Stimulated activated CD4-positive, alpha-beta T cell treated with anti-CD3 and anti-CD28 coated beads, Interleukin-1b, Interleukin-23, amount 100 ng/mL, for 1 hour (primary cell): ENCODE results near the gene KLHL42.
A peak's percentile ranks its signal among the peaks of the same experiment; 100 is the strongest.
"Not testable (repeated sequence)": the region's sequence is repeated elsewhere in the genome, so short reads cannot be mapped to it uniquely, and the experiment has no call there.

Experiments used
- DNase-seq, 2 donors: peaks; one replicate each; pipeline ENCODE4 v3.0.0-alpha.2; 2020; ENCODE audit warnings: low read depth in 2 of 2

KLHL42 gene, protein sequence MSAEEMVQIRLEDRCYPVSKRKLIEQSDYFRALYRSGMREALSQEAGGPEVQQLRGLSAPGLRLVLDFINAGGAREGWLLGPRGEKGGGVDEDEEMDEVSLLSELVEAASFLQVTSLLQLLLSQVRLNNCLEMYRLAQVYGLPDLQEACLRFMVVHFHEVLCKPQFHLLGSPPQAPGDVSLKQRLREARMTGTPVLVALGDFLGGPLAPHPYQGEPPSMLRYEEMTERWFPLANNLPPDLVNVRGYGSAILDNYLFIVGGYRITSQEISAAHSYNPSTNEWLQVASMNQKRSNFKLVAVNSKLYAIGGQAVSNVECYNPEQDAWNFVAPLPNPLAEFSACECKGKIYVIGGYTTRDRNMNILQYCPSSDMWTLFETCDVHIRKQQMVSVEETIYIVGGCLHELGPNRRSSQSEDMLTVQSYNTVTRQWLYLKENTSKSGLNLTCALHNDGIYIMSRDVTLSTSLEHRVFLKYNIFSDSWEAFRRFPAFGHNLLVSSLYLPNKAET

DNA sequence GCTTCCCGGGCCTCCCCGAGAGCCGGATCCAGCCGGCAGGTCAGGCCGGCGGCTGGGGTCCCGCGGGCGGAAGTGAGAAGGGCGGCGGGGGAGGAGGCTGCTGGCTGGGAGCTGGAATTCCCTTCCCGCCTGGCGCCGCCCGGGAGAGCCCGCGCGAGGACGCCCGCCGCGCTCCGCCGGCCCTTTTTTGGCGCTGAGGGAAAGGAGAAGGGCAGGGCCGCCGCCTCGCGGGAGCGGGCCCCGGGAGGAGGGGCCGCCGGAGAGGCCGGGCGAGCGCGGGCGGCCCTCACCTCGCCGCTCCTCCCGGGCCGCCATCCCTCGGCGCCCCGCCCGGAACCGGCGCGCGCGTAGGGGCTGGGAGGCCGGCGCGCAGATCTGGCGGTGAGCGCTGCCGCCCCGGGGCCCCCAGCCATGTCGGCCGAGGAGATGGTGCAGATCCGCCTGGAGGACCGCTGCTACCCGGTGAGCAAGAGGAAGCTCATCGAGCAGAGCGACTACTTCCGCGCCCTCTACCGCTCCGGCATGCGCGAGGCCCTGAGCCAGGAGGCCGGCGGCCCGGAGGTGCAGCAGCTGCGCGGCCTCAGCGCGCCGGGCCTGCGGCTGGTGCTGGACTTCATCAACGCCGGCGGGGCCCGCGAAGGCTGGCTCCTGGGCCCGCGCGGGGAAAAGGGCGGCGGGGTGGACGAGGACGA lies at the start of gene KLHL42, which contains the start of gene MANSC4:
TSS of gene KLHL42 (plus strand) at position 314 of the 692 bp plus-strand sequence. CDS start at position 412, 98 bp downstream.
TSS of gene MANSC4 (minus strand) at position 317 of the 692 bp plus-strand sequence. CDS start 8,960 bp downstream, outside the sequence.
- DNase-seq = peak; percentile 13 to 30

DNA sequence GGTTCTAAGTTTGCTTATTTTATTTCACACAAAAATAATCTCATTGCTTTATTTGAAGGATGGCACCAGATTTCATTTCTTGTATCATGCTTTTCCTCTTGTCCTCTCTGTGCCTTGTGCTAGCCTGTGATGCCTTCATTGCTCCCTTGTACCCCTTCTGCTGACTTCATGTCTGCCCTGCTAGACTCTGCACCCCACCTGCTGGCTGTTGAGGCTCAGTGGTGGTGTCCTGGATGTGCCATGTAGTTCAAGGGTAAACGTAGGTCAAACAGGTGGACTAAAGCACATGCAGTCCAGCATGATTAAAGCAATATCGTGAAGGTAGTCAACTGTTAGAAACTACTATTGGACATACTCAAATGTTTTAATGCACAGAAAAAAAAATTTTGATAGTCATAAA lies 47.8 kb upstream of the KLHL42 start:
- no peak for DNase-seq

DNA sequence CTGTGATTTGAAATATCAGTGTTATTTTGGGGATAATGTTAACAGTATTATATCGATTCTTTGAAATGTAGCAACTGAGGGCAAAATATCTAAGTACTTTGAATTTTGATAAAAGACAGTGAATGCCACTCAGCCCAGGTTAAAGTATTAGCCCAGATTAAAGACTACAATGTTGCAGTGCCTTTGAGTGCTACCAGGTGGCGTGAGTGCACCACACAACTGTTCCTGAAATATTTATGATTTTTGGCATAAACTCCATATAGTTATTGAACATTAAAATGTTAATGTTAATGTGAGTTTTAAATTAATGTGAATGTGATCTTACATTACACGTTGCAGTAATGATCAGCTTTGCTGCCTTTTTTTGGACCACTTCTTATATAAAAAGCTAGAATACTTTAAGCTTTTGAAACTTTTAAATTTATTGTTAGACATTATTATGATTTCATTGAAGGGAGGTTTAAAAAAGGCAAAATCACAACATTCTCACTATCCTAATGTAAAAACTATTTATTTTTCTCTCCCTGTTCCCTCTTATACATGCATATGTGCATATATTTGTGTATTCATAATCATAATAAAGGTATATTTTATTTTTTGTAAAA lies 46.9 kb upstream of the KLHL42 start:
- DNase-seq = no peak

DNA sequence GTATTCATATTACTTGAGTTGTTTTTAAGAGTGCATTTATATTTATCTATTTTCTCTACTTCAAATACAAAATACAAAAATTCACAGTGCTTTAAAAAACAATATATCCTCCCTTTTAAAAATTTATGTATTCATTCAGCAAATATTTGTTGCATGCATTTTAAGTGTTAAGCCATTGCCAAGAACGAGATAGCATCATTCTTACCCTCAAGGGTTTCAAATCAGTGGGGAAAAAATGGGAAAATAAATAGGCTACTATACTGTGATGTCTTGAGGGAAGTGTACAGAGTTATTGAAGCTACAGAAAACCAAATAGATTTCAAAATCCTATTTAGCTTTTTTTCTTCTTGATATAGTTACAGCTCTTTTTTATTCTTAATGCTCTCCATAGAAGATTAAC lies 46.2 kb upstream of the KLHL42 start:
- no peak for DNase-seq

DNA sequence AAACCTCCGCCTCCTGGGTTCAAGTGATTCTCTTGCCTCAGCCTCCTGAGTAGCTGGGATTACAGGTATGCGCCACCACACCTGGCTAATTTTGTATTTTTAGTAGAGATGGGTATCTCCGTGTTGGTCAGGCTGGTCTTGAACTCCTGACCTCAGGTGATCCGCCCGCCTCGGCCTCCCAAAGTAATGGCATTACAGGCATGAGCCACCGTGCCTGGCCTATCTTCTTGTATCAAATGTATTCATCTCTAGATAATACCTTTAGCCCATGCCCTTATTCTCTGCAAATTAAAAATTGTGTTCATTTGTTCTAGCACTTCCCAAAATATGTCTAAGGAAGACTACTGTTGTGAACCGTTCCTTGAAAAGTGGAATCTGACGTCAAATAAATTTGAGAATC lies 45.7 kb upstream of the KLHL42 start:
- not testable (repeated sequence) for DNase-seq

DNA sequence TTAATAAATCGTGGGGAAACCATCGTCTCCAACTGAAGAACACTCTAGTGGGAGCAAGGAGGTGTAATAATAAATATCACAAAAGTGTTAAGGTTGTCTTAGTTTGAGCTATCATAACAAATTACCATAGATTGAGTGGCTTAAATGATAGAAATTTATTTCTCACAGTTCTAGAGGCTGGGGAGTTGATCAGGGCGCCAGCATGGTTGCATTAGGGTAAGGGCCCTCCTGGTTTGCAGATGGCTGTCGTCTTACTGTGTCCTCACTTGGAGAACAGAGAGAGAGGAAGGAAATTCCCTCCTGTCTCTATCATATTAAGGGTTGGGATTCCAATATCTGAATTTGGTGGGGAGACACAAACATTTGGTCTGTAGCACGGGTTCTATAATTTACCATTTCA lies 36.4 kb upstream of the KLHL42 start:
- DNase-seq = no peak

DNA sequence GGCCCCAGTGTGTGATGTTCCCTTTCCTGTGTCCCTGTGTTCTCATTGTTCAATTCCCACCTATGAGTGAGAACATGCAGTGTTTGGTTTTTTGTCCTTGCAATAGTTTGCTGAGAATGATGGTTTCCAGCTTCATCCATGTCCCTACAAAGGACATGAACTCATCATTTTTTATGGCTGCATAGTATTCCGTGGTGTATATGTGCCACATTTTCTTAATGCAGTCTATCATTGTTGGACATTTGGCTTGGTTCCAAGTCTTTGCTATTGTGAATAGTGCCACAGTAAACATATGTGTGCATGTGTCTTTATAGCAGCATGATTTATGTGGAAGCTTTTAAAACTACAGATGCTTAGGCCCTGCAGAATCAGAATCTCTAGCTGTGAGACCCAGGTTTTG lies 34.3 kb upstream of the KLHL42 start:
- not testable (repeated sequence) for DNase-seq

DNA sequence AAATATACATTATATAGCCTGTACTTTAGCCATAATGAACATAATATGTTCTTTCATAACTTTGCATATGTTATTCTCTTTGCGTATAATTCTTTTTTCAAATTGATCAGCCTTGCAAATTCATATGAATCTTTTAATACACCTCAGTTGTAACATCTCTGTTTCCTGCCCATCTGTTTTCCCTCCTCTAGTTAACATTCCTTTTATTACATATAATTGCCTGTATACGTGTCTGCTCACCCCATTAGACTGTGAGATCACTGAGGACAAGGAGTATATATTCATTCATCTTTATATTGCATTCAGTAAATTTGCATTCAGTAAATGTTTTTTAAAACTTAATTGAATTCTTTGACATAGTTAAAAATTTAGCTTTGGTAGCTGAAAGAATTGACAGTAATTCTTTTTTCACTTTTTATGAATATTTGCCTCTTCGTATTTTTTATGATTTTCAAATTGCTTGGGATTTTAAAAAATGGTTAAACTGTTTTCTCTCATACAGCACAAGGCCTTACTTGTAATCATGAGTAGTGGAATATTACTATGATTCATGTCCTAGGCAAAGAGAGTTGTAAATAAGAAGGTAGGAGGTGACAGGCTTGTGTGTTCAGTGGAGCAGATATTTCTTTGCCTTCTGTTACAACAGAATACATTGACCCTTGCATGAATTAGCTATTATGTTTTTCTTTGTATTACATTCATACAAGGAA lies 32.8 kb upstream of the KLHL42 start:
- no peak for DNase-seq

DNA sequence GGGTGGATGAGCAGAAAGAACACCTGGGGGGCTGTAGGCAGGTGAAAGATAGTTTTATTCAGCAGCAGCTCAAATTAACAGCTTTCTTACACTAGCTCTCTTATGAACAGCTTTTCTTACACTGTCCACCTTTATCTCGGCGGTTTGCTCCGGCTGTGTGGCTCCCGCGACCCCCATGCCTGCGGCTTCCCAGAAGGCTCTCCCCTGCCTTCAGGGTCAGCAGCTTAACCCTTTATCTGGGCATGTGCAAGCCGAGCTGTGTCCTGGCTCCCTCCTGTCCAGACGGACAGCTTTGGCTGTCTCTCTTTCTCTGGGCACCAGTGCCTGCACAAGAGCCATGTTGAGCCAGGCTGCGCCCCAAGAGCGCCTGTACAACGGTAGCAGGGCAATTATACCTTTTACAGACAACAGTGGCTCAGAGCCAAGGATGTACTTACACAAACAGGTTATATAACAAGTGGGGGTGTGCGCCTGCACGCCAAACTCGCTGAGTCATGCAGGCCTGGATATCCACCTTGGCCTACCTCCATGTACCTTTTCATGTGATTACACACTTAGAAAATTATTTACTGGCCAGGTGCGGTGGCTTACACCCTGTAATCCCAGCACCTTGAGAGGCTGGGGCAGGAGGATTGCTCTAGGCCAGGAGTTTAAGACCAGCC lies 28.5 kb upstream of the KLHL42 start:
- no peak for DNase-seq

DNA sequence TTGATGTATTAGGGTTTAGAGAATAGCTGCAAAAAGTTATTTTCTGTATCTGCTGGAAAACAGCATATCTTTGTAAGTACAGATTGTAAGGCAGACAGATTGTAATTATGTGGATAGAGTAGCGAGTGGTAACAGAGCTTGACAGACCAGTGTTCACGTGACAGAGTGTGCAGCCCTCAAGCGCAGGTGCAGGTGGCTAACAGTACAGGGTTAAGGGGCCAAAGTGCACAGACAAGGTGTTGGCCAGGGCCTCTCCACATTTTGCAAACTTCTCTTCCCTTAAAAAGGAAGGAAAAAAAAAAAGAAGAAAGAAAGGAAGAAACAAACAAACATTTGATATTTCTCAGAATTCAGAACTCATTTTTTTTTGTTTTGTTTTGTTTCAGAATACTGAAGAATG lies 25.2 kb upstream of the KLHL42 start:
- DNase-seq = no peak

DNA sequence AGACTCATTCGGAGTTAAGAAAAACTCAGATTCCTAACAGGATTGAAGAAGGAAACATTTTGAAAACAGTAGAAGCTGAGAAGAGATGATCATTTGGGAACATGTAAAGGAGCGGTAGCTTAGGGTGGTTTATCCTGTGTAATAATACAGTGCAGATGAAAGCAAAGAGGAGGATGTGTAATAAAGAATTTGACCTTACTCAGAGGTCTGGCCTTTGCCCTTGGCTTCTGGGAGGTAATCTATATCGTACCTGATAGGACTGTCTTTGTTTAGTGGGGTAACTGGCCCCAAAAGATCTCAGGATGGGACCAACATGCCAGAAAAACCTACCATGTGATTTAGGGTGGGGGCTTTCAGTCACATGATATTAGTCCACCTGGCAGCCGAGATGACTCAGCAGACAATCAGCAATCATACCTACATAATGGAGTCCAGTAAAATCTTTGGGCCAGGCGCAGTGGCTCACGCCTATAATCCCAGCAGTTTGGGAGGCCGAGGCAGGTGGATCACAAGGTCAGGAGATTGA lies 23.3 kb upstream of the KLHL42 start:
- no peak for DNase-seq

DNA sequence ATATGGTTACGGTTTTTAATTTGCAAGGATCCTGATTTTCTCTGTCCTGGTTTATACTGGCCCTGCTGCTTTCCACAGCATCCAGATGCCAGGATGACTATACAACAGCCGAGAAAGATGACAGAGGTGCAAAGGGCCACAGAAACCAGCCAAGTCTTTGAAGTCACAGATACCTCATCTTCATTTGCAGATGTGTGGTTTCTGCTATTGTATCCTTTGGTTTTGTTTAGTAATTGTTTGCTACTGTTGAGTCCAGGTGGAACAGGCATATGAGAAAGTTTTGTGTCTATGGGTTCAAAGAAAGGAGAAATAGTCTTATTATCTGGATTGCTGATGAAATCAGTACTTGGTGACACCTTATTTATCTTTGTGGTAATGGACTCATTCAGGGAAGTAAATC lies 17.3 kb upstream of the KLHL42 start:
- DNase-seq = no peak

DNA sequence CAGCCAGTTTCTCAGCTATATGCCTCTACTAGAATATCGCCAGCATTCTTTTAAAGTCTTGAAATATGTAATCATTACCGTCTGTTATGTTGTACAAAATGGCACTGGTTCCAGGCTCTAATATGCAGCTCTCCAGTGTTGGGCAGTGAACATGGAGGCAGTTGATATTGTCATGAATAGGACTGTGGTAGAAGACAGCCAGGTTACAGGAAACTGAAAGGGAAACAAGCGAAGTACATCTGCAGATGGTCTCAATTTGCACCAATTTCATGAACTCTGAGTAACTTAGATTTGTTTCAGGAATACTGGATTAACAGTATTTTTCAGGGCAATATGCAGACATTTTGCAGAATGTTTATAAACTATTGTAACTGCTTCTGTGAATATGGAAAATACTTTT lies 13.4 kb upstream of the KLHL42 start:
- DNase-seq = no peak

DNA sequence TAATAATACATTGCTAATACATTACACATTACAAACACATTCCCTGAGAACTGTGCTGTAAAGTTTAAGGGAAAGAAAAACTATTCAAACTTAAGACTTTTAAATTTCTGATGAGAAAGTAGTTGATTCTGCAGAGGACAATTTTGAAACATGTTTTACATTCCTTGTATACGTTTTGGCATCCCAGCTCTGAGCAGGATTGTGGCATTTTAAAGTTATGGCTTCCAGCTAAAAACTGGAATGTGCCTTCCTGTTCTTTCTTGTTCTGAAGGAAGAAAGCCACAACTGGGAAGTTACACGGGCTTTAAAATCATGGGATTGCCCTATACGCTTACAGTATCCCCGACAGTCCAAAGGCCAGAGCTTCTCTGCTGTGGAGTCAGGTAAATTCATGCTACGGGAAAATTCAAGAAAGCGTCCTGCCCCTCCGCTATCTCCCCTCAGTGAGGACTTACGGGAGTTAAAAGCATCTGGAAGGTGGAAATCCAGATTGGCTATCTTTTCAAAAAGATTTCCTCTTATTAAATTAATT lies 10.8 kb upstream of the KLHL42 start:
- no peak for DNase-seq

DNA sequence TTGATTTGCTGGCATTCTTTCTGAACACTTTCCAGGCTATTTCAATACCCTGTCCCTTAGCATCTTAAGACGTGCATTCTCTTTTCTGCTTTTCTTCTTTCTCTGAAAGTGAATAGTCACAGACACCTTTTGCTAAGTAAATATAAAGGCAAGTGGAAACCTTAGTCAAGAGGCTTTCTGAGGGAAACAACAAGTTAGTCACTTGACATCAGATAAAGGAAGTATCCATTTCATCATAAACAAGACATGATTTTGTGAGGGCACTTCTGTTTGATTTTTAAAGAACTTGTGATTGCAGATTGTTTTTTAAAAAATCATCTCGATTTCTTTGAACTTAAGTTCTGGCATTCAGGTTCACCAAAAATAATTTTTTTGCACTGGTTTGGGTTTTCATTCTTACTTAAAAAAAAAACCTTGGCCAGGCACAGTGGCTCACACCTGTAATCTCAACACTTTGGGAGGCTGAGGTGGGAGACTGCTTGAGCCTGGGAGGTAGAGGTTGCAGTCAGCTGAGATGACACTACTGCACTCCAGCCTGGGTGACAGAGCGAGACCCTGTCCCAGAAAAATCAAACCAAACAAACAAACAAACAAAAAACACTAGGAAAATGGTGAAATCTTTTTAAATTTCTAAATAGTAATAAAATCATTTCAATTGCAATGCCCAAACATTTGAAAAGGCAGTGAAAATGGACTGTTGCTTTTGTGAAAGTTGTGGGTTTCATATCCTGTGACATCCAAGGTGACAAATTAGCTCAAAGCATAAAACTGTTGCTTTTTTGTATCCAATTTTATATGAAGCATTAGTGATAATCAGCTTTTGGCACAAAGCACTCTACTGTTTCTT lies 8.3 kb upstream of the KLHL42 start:
- DNase-seq = no peak

DNA sequence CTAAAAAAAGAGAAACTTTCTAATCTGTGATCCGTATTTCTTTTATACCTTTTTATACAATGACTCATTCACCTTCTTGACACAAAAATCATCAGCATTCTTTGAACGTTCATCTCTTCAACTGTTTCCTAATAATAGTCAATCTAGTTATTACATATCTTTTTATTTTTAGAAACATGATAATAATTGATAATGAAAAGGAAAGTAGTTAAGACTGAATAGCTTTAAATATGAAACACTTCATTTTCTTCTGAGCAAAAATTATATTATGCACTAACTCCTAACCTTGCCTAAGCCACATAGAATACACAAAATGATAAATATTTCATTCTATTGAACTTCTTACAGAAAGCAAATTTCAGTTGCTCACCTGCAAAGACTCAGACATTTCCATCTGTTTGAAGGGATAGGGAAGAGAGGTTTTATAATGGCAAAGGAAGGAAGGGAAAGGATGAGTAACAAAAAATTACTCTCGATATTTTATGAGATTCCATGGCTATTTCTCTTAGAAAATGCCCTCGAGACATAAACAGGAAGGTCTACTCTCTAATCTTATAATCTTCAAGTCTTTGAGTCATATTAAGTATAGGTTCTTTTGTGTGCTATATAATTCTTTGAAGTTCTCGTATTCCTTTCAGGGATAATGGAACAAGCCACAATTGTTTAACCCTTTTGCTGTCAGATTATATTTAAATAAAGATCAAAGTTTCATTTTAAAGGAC lies 7.5 kb upstream of the KLHL42 start:
- DNase-seq = no peak

DNA sequence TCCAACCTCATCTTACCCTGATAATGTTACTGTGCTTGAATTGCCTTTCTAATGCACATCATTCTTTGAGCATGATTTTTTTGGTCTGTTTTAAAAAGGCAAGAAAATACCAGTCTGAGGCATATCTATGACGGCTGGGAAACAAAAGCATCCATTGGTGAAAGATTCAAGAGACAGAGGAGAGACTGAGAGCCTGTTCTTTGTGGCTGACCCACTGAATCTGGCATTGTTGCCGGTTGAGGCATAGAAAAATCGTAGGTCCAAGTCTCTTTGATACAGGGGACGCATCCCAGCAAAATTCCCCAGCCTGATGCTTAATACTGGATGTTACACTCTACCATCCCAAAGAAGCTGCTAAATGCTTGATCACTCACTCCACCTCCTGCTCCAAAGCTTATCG lies 2.9 kb upstream of the KLHL42 start:
- no peak for DNase-seq

DNA sequence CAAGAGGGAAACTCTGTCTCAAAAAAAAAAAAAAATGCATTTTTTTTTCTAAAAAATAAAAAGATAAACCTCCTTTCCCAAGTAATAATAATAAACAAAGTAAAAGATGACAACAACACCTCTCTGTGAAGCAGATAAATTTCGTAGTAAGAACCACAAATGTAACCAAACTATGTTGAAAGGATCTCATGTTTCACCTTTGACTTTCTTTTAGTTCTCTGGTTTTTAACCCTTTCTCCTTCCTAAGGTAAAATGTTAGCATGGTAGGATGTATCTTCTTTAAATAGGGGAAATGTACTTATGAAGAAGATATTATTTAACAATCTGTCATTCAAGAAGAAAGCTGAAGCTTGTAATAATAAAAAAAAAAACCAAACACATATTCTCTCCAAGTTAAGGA lies 1.8 kb upstream of the KLHL42 start:
- no peak for DNase-seq

DNA sequence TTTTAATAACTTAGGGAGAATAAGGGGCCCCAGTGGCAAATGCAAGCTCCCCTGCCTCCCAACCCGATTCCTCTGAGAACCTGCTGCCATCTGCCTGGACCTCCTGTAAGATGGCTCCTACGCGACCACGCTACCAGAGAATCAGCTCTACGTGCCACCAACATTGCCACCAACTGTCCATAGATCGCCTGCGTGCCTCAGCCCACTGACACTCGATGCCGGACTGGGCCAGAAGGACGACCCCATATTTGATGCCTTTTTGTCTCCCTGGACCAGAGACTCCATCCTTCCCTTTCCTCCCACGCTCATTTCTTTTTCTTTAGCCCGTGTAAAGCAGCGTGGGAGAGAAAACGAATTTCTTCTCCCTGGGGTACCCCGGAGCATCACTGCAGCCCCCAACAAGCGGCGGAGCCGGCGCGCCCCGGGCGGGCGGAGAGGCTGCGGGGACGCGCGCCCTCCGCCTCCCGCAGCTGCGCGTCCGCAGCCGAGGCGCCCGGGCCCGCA lies 565 bp upstream of the KLHL42 start:
- DNase-seq = peak in 1 of 2 donors; percentile 1
